ENCODE results near the gene TYMP. TPM values are rescaled to one million over a fixed set of nuclear protein-coding genes. Genes with fewer than 3 reads are reported as not detected.

The TYMP gene
- total RNA-seq, 1 experiment from 2014 or later = 1.5 TPM

DNA sequence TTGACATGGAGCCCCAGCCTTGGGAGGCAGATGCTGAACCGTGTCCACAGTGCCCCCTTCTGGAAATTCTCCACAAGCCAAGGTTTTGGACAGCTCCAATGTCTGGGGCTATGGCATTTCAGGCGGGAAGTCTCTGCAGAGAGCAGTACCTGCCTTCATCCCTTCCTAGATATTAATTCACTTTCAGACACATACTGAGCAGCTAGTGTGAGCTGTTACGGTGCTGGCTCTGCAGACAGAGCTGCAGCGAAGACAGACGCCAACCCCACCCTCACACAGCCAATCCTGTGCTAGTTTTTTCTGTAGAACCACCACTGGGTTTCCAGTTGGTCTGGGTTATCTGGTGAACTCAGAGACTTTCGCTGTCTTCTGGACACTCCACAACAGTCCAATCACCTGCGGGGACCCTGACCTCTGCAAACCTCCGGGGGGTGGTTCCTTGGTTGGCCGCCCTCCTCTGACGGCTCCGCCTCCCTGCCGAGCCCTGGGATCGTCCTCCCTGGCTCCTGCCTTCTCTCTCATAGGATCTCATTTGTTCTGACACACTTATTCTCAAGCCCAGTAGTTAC lies 31.4 kb downstream of the TYMP start:
- Mint-ChIP-seq H3K36me3 (no peaks in the 10 kb centered on the region), H3K9me3 (no peaks in the 10 kb centered on the region), H3K4me1 (peaks cover 6% of the 10 kb centered on the region), H3K27me3 (ENCODE audit: low read depth) (peaks cover 3% of the 10 kb centered on the region), H3K4me3 (no peak overlapping the region), H3K27ac (no peak overlapping the region)
- peak; percentile 85 for DNase-seq (ENCODE audit: low spot score)
- TF ChIP-seq ZNF416 (CRISPR knock-in tag; IDR thresholded peaks at IDR 0.05) (no peak), JUN (CRISPR knock-in tag; IDR thresholded peaks at IDR 0.05) (no peak)
- TF ChIP-seq, protein P1, sequence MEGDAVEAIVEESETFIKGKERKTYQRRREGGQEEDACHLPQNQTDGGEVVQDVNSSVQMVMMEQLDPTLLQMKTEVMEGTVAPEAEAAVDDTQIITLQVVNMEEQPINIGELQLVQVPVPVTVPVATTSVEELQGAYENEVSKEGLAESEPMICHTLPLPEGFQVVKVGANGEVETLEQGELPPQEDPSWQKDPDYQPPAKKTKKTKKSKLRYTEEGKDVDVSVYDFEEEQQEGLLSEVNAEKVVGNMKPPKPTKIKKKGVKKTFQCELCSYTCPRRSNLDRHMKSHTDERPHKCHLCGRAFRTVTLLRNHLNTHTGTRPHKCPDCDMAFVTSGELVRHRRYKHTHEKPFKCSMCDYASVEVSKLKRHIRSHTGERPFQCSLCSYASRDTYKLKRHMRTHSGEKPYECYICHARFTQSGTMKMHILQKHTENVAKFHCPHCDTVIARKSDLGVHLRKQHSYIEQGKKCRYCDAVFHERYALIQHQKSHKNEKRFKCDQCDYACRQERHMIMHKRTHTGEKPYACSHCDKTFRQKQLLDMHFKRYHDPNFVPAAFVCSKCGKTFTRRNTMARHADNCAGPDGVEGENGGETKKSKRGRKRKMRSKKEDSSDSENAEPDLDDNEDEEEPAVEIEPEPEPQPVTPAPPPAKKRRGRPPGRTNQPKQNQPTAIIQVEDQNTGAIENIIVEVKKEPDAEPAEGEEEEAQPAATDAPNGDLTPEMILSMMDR (IDR thresholded peaks at IDR 0.05) = peak; percentile 33; the same call in 1 of the 2 replicates
- CTCF ChIA-PET = interaction anchor here (0.6 to 2.6 kb wide), 33 partner anchors 8 to 276 kb away, joined by 3 to 24 read pairs (median 5); partner anchors contain the start of genes ADM2, HDAC10, LMF2 and NCAPH2
- ATAC-seq = peak; percentile 97
- POLR2A ChIA-PET = interaction anchor here (0.6 to 1.5 kb wide), 2 partner anchors 13 to 34 kb away, joined by 3 read pairs; no protein-coding TSS in a partner anchor

DNA sequence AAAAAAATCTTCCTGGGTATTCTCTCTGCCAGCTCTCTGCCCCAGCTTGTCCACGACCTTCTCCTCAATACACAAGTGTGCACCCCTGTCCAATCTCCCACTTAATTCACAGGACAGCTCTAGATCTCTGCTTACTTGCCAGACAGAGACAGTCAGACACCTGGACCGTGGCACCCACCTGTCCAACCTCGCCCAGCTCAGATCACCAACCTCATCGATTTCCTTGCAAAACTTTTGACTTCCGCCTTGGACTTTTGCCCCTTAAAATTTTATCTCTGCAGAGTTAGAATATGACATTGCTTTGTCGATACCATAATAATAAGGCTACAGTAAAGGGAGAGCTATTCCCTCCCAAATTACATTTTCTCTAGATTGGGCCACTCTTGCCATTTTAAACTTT lies 32.7 kb downstream of the TYMP start:
- CTCF ChIA-PET = interaction anchor here (0.6 to 2.6 kb wide), 17 partner anchors 9 to 264 kb away, joined by 3 to 24 read pairs (median 6); partner anchors contain the start of genes ADM2, LMF2, NCAPH2 and SCO2

DNA sequence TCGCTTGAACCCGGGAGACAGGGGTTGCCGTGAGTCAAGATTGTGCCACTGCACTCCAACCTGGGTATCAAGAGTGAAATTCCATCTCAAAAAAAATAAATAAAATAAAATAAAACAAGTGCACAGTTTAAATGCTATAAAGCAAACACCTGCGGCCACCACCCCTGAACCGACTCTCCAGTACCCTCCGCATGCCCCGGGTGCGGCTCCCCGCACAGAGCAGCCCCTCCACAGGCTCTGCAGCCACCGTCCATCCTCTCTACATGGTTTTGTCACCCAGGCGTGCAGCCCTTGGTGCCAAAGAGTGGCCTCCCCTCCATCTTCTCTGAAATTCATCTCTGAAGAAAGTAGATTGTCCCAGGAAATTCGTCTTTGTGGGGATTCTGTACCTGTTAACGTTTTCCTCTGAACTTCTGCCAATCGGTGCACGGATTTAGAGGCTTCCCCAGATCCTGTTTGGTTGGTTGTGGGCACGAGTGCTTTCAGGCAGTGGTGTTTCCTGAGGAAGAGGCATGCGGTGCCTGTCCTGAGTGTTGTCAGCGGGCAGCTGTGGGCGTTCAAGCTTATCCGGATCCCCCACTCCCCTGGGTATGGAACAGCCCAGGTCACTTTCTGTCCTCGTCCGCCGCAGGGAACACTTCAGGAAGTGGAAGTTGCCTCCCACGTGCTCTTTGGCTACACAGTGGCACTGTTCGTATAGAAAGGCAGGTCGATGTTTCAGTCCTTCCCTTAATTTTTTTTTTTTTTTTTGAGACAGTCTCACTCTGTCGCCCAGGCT lies 39.1 kb downstream of the TYMP start:
- ATAC-seq (no peak), DNase-seq (ENCODE audit: low spot score) (no peak)
- Mint-ChIP-seq H3K27me3 (ENCODE audit: low read depth) (peaks cover 4% of the 10 kb centered on the region), H3K4me3 (no peak overlapping the region), H3K9me3 (no peaks in the 10 kb centered on the region), H3K27ac (no peak overlapping the region), H3K36me3 (no peaks in the 10 kb centered on the region), H3K4me1 (no peaks in the 10 kb centered on the region)
- POLR2A ChIA-PET = no interaction called here
- CTCF ChIA-PET = interaction anchor here (0.6 to 1.7 kb wide), 2 partner anchors 13 to 56 kb away, joined by 3 to 4 read pairs; no protein-coding TSS in a partner anchor
- no peak for TF ChIP-seq TEAD1 (CRISPR knock-in tag; IDR thresholded peaks at IDR 0.05)
- TF ChIP-seq ZNF232 (CRISPR knock-in tag; IDR thresholded peaks at IDR 0.05) = no peak
- no peak for TF ChIP-seq SP1 (CRISPR knock-in tag; conservative IDR thresholded peaks at IDR 0.05)
- TF ChIP-seq, protein P2, sequence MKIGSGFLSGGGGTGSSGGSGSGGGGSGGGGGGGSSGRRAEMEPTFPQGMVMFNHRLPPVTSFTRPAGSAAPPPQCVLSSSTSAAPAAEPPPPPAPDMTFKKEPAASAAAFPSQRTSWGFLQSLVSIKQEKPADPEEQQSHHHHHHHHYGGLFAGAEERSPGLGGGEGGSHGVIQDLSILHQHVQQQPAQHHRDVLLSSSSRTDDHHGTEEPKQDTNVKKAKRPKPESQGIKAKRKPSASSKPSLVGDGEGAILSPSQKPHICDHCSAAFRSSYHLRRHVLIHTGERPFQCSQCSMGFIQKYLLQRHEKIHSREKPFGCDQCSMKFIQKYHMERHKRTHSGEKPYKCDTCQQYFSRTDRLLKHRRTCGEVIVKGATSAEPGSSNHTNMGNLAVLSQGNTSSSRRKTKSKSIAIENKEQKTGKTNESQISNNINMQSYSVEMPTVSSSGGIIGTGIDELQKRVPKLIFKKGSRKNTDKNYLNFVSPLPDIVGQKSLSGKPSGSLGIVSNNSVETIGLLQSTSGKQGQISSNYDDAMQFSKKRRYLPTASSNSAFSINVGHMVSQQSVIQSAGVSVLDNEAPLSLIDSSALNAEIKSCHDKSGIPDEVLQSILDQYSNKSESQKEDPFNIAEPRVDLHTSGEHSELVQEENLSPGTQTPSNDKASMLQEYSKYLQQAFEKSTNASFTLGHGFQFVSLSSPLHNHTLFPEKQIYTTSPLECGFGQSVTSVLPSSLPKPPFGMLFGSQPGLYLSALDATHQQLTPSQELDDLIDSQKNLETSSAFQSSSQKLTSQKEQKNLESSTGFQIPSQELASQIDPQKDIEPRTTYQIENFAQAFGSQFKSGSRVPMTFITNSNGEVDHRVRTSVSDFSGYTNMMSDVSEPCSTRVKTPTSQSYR (CRISPR knock-in tag; IDR thresholded peaks at IDR 0.05) = no peak
- TF ChIP-seq, protein P3, sequence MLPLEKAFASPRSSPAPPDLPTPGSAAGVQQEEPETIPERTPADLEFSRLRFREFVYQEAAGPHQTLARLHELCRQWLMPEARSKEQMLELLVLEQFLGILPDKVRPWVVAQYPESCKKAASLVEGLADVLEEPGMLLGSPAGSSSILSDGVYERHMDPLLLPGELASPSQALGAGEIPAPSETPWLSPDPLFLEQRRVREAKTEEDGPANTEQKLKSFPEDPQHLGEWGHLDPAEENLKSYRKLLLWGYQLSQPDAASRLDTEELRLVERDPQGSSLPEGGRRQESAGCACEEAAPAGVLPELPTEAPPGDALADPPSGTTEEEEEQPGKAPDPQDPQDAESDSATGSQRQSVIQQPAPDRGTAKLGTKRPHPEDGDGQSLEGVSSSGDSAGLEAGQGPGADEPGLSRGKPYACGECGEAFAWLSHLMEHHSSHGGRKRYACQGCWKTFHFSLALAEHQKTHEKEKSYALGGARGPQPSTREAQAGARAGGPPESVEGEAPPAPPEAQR (CRISPR knock-in tag; IDR thresholded peaks at IDR 0.05) = no peak
- no peak for TF ChIP-seq ZNF121 (CRISPR knock-in tag; IDR thresholded peaks at IDR 0.05)
- no peak for TF ChIP-seq ATF1 (CRISPR knock-in tag; IDR thresholded peaks at IDR 0.05)
- no peak for TF ChIP-seq IRF2 (CRISPR knock-in tag; IDR thresholded peaks at IDR 0.05; ENCODE audit: borderline replicate concordance, low read depth)
- TF ChIP-seq NR1H2 (CRISPR knock-in tag; IDR thresholded peaks at IDR 0.05) = no peak
- TF ChIP-seq, protein P4, sequence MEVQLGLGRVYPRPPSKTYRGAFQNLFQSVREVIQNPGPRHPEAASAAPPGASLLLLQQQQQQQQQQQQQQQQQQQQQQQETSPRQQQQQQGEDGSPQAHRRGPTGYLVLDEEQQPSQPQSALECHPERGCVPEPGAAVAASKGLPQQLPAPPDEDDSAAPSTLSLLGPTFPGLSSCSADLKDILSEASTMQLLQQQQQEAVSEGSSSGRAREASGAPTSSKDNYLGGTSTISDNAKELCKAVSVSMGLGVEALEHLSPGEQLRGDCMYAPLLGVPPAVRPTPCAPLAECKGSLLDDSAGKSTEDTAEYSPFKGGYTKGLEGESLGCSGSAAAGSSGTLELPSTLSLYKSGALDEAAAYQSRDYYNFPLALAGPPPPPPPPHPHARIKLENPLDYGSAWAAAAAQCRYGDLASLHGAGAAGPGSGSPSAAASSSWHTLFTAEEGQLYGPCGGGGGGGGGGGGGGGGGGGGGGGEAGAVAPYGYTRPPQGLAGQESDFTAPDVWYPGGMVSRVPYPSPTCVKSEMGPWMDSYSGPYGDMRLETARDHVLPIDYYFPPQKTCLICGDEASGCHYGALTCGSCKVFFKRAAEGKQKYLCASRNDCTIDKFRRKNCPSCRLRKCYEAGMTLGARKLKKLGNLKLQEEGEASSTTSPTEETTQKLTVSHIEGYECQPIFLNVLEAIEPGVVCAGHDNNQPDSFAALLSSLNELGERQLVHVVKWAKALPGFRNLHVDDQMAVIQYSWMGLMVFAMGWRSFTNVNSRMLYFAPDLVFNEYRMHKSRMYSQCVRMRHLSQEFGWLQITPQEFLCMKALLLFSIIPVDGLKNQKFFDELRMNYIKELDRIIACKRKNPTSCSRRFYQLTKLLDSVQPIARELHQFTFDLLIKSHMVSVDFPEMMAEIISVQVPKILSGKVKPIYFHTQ (CRISPR knock-in tag; IDR thresholded peaks at IDR 0.05) = no peak

More for the DNA sequence above, 32.7 kb downstream of the TYMP start:
- POLR2A ChIA-PET = interaction anchor here (0.7 to 1.5 kb wide), 2 partner anchors 12 to 31 kb away, joined by 3 to 4 read pairs; no protein-coding TSS in a partner anchor
- no peak overlapping the region for H3K27ac Mint-ChIP-seq
- DNase-seq (ENCODE audit: low spot score) (no peak), ATAC-seq (no peak)
- no peaks in the 10 kb centered on the region for H3K9me3 Mint-ChIP-seq
- H3K27me3 Mint-ChIP-seq (ENCODE audit: low read depth) = peaks cover 4% of the 10 kb centered on the region
- H3K4me3 Mint-ChIP-seq = no peak overlapping the region
- H3K36me3 Mint-ChIP-seq = no peaks in the 10 kb centered on the region
- TF ChIP-seq, protein P5, sequence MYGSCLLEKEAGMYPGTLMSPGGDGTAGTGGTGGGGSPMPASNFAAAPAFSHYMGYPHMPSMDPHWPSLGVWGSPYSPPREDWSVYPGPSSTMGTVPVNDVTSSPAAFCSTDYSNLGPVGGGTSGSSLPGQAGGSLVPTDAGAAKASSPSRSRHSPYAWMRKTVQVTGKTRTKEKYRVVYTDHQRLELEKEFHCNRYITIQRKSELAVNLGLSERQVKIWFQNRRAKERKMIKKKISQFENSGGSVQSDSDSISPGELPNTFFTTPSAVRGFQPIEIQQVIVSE (CRISPR knock-in tag; IDR thresholded peaks at IDR 0.05; ENCODE audit: borderline replicate concordance) = no peak
- TF ChIP-seq, protein P6, sequence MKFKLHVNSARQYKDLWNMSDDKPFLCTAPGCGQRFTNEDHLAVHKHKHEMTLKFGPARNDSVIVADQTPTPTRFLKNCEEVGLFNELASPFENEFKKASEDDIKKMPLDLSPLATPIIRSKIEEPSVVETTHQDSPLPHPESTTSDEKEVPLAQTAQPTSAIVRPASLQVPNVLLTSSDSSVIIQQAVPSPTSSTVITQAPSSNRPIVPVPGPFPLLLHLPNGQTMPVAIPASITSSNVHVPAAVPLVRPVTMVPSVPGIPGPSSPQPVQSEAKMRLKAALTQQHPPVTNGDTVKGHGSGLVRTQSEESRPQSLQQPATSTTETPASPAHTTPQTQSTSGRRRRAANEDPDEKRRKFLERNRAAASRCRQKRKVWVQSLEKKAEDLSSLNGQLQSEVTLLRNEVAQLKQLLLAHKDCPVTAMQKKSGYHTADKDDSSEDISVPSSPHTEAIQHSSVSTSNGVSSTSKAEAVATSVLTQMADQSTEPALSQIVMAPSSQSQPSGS (CRISPR knock-in tag; IDR thresholded peaks at IDR 0.05; ENCODE audit: borderline replicate concordance, low read depth) = no peak
- TF ChIP-seq, protein P7, sequence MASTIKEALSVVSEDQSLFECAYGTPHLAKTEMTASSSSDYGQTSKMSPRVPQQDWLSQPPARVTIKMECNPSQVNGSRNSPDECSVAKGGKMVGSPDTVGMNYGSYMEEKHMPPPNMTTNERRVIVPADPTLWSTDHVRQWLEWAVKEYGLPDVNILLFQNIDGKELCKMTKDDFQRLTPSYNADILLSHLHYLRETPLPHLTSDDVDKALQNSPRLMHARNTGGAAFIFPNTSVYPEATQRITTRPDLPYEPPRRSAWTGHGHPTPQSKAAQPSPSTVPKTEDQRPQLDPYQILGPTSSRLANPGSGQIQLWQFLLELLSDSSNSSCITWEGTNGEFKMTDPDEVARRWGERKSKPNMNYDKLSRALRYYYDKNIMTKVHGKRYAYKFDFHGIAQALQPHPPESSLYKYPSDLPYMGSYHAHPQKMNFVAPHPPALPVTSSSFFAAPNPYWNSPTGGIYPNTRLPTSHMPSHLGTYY (CRISPR knock-in tag; IDR thresholded peaks at IDR 0.05) = no peak
- TF ChIP-seq TEAD4 (CRISPR knock-in tag; IDR thresholded peaks at IDR 0.05) = no peak
- H3K4me1 Mint-ChIP-seq = peaks cover 6% of the 10 kb centered on the region

All from WTC11 (cell line).